GM18861 (cell line): ENCODE results near the gene STT3B.
A peak's percentile ranks its signal among the peaks of the same experiment; 100 is the strongest.
"Not testable (repeated sequence)": the region's sequence is repeated elsewhere in the genome, so short reads cannot be mapped to it uniquely, and the experiment has no call there.

ENCODE experiments used
- ATAC-seq: cut with Tn5 transposase; IDR thresholded peaks from one replicate; pipeline ENCODE4 v1.9.1; 2021; ENCODE audit not compliant: unreplicated experiment

STT3B gene

DNA sequence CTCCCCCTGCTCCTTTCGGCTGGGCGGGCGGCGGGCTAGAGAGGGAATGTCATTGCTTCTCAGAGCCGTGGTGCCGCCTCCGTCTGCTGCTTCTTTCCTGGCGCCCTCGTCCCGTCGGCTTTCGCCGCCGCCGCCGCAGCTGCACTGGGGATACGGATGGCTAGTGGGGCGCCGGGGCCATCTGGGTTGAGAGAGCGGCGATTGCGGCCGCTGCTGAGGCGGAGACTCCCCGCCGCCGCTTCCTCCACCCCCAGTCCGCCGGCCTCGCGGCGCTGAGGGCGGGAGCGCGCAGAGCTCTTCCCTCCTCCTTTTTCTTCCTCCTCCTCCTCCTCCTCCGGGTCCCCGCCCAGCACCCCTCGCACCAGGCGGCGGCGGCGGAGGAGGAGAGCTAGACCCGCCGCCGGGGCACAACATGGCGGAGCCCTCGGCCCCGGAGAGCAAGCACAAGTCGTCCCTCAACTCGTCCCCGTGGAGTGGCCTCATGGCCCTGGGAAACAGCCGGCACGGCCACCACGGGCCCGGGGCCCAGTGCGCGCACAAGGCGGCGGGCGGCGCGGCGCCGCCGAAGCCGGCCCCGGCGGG, at the start of gene STT3B:
Gene STT3B, plus strand, starts transcription at position 339 of the 582 bp plus-strand sequence. Its CDS starts 74 bp downstream, at position 413.
- peak; percentile 39 for ATAC-seq

DNA sequence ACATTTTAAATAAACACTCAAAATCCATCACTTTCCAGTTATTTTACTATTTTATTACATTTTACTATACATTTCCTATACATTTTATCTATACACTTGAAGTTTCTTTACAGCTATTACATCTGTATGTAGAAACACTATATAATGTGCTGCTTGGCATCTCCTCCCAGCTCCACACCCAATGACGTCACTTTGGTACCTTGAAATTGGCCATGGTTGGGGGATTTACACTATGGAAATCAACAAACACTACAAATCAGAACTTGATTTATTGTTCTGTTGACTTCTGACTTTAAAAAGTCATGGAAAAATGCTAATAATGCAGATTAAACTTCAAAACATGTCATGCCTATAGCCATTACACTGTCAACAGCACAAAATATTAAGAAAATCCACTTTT, 48.9 kb upstream of the STT3B start:
- no peak for ATAC-seq

DNA sequence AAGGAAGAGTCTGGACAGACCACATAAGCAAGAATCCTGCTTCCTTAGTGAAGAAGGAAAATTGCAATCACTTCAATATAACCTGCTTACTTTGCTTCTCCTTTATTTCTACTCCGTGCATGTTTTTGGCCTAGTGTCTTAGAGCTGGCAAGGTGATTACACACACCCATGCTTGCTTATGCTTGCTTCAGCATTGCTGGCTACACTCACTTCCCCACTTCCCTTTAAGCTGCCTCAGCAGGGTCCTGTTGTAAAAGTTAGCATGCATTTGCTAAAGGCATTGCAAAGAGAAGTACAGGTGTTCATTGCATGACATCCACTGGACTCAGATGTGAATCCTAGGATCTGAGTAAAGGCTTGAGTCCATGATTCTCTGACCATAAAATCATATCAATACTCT, 47.5 kb upstream of the STT3B start:
- no peak for ATAC-seq

DNA sequence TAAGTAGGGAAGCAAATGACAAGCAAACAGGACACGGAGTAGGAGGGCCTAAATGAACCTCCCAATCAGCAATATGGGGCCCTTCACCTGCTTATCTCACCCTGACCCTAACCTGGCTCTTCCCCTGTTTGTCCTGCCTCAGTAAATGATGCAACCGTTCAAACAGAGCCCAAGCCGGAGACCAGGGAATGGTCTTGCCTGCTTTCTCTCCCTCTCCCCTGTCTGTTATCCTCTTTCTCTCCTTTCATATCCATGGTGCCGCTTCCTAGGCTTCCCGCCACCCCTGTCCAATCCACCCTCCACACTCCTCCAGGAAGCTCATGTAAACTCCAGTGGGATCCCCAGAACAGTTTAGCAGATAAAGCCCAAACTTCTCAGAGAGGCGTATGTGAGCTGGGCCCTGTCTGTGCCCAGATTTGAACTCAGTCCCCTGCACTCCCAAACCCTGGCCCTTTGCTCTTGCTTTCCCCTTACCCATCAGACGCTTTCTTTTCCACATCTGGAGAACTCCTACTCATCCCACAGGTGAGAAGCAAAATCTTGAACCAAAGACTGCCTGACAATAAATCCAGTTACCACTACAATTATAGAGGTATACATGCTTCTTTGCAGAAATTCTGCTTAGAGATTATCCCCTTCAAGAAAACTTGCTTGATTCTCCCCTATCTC, 45.7 kb upstream of the STT3B start:
- no peak for ATAC-seq

DNA sequence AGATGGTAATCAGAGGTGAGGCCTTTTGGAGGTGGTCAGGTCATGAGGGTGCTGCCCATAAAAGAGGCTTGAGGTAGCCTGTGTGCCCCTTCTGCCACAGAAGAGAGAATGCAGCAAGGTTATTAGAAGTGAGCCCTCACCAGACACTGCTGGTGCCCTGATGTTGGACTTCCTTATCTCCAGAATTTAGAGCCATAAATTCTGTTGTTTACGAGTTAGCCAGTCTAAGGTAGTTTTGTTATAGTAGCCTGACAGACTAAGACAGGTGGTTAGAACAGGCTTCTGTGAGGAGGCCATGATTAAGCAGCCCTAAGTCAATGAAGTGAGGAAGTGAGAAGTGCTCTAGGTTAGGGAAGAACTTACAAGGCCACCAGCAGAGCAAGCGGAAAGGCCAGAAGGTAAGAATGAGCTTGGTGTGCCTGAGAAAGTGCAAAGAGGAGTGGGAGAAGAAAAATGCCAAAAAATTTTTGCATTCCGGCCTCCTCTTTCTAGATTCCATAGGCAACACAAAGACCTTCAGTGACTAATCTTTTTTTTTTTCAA, 44.2 kb upstream of the STT3B start:
- ATAC-seq = no peak

DNA sequence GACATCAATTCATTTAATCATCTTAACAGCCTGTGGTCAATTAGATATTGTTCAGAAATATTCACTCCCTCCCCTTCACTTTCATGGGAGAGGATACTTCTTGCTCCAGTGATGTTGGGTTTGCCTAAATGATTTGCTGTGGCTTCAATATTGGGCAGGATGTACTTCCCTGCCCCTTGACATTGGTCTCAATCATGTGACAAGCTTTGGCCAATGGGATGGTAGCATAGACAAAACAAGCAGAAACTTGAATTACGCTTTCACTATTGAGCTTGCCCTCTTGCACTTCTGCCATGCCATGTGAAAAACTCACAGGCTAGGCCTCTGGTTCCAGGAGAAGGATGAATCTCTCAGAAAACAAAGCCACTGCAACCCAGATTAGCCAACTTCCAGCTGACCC, 42.2 kb upstream of the STT3B start:
- ATAC-seq = no peak

DNA sequence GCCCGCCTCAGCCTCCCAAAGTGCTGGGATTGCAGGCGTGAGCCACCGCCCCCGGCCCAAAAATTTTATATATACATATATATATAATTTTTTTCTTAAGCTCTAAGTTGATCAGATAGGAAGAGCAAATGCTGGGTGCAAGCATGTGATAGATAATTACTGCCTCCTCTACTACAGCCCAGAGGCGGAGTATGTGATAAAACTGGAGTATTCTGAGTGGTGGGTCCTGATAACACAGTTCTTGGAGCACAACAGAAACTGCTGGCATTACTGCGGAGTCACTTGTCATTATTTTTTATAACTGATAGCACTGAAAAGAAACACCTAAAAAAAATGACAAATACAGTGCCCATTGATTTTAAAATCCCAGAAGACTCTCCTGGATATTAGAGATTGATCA, 41.1 kb upstream of the STT3B start:
- ATAC-seq = no peak

DNA sequence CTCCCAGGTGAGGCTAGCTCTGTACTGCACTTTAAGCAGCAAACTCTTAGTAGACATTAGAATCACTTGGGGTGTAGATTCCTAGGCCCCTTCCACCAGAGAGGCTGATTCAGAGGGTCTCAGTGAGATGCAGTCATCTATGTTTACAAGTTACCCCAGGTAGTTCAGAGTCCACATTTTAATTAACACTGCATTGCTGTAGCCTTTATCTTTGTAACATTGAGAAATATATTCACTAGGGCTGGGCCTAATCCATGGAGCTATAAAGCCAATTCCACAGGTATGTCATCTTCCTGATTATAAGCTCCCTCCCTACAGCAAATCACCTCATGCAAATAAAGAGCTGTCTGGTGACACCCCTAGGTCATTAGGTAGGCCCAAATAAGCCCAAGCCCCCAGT, 39.6 kb upstream of the STT3B start:
- no peak for ATAC-seq

DNA sequence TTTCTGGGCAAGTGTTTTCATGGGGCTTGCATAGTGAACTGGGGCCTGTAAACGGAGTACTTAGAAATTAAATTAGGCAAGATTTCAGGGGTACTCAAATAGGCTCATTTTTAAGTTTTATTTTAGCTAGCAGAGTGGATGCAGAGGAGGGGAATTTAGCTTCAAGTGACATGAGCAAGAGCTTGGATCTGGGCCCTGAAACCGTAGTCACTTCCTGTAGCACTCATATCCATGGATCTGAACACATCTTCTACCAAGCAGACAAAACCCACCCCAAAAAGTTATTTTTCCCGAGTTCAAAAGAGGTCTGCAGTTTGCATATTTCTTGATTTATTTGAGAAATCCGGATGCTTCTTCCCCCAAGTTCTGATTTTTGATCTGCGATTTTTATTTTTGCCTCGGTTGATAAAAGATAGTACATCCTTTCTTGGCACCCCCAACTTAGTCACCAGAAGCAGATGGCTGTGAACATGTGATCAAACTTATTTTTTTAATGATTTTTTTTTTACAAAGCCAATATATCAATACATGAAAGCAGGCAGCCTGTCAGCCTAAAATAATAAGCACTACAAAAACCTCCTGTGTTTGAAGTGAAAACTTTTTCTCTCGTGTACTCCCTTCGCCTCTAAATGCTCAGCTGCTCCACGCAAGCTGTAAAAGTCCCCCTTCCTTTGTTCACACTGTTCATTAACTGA, 36.6 kb upstream of the STT3B start:
- no peak for ATAC-seq

DNA sequence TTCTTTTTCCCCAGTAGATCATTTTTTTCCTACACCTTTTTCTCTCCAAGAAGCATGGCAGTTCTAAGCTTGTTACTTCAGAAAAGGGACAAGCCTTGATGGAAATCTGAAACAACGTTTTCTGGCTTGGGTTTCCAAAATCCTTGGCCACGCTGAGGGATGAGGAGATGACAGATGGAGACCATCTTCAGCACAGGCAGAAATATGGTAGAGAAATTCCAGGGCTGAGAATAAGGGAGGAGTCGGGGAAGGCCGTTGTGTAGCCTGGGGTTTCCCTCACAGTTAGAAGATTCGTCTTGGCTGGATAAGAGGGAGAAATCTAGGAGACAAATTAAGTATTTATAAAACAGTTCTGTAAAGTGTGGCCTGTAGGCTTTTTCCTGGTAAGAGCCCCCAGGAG, 33.9 kb upstream of the STT3B start:
- no peak for ATAC-seq

DNA sequence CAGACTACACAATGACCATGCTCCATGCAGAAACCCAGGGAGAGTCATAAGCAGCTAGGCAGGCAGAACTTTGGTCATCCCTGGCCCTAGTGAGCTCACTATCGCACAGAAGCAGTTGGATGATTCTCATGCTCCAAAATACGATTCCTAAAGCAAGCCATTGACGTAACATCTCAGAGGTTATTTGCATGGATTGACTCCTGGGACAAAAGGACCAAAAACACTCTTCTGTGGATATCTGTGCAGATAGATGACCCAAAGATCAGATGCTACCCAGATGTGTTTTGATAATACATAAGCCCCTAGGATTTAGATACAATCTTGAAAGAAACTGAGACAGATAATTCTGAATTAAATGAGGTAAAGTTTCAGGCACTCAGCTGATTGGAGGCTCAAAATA, 33.4 kb upstream of the STT3B start:
- ATAC-seq = no peak

DNA sequence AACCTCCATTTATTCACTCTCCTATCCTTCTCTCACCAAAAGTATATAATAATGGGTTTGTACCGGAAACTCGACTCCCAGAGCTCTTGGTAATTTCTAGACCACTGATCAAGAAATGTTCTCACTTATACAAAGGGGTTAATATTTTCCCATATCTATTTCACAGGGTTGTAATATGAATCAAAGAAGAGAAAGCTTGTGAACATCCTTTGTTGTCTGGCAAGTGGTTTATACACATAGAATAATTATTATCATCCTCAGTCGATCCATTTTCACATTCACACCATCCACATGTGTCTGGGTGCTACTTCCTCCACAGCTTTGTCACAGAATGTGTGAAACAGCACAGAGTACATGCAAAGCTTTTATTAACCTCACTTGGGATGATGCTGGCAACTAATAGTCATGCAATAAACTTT, 29.9 kb upstream of the STT3B start:
- ATAC-seq = no peak

DNA sequence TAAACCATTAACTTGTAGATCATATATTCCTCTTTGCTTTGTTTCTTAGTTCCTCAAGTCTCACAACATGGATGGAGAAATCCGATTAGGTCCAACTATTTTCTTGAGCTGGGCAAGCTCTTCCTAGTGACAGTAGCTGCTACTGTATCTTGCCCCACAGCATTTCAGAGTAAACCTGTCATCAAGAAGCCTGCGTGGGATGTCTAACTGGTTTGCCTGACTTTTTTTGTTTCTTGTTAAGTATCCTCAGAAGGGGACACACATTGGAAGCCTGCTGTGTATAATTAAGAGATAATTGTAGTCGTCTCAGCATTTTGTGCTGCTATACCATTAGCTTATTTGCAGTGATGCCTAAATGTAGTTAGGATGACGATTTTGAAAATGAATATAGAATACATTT, 29.3 kb upstream of the STT3B start:
- no peak for ATAC-seq

DNA sequence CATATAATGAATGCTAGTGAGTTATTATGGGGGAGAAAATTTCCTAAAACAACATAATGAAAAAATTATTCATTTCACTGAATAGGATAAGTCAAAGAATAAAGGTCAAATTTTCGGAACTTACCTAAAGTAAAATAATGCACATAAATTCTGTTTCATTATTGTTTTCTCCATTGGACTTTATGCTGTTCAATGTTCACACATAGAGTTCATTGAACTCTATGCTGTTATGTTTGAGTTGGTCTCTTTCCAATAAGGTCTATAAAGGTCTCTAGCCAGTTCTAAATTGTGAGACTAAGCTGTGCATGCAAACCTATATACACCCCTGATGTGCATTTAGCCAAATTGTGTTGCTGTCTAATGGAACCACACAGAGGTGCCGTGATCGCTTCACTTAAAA, 28.5 kb upstream of the STT3B start:
- ATAC-seq = no peak

DNA sequence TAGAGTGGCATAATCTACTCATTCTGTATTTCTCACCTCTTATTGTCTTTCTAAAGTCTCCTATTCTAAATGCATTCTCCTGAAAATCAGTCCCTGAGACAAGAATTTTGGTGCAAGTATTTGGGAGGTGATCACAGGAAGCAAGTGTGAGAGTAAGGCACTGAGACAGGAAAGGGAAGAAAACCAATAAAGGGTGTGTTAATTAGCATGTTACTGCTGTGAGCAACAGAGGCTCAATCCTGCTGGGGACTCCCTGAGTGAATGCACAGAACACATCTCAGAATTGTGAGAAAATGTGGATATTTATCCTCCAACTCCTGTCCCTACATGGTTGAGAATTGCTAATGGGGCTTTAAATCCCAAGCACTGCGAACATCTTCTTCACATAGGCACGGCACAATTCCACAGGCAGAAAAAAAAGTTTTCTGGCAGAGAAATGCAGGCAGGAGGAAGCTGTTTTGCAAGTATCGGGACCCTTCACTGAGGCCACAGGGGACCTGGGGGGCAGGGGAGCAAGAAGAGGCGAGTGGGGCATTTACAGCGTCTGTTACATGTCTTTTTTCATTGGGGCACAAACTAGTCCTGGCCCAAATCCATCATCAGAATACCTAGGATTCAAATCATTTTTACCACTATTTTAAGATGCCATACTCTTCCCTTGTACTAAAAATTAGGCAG, 27.2 kb upstream of the STT3B start:
- no peak for ATAC-seq

DNA sequence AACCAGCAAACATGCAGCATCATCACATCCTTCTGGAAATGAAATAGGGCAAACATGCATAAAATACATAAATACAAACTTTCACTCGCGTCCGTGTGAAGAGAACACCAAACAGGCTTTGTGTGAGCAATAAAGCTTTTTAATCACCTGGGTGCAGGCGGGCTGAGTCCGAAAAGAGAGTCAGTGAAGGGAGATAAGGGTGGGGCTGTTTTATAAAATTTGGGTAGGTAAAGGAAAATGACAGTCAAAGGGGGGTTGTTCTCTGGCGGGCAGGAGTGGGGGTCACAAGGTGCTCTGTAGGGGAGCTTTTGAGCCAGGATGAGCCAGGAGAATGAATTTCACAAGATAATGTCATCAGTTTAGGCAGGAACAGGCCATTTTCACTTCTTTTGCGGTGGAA, 26.2 kb upstream of the STT3B start:
- not testable (repeated sequence) for ATAC-seq

DNA sequence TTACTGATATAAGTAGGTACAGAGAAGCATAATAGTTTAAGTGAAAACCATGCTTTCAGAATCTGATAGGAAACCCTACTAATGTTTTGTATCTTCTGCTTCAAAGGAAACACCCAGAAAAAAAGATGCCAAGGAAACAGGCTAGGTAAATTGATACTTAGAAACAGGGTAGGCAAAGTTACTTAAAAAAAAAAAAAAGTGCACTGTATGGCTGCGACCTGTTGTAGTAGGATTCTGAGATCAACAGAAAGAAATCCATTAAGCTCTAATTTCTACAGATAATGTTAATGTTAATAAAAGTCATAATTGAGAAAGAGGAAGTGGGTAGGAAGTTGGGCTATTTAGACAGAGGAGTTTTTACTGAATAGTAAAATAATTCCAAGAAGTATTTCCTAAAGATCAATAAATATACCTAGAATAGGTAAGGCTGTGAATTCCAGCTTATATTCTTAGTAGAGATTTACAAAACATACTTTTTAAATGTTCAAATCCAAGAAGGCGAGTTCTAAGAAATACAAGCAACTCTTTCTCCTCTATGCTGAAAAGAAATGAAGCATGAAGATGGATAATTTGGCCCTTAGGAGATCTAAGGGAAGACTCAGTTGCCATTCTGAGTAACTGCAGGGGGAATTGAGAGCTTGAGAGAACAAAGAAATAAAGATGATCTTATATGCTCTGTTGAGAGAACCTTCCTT, 24.1 kb upstream of the STT3B start:
- ATAC-seq = no peak

DNA sequence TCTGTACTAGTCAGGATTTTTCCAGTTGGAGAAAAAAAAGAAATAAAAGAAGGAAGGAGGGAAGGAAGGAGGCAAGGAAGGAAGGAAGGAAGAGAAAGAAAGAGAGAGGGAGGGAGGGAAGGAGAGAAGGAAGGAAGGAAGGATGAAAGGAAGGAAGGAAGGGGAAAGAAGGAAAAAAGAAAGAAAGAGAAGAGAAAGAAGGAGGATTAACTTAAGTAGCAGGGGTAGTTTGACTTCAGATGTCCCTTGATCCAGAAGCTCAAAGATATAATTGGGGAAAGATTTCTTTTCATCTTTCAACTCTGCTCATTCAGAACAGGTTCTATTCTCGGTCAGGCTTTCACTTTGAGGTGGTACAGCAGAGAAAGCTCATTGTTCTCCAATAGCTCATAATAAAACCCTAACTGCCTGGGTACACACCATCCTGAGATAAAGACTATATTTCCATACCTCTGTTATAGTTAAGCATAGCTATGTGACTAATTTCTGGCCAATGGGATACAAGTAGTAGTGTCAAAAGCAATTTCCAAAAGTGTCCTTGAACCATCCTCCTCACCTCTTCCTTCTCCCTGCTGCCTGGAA, 23.5 kb upstream of the STT3B start:
- ATAC-seq = no peak

DNA sequence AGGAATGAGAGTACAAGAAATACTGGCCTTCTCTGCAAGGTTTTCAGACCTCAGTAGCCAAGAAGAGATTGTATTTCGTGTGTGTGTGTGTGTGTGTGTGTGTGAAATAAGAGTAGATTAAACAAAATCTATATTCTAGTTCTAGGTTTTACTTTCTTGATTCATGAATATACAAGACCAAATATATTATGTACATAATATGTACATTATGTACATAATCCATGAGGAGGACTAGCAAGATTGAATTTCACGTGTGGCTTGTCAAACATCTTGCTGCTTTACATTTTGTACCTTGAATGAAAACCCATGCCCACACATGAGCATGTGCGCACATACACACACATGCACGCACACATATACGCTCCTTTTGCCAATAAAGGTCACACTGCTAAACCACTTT, 18.2 kb upstream of the STT3B start:
- no peak for ATAC-seq

DNA sequence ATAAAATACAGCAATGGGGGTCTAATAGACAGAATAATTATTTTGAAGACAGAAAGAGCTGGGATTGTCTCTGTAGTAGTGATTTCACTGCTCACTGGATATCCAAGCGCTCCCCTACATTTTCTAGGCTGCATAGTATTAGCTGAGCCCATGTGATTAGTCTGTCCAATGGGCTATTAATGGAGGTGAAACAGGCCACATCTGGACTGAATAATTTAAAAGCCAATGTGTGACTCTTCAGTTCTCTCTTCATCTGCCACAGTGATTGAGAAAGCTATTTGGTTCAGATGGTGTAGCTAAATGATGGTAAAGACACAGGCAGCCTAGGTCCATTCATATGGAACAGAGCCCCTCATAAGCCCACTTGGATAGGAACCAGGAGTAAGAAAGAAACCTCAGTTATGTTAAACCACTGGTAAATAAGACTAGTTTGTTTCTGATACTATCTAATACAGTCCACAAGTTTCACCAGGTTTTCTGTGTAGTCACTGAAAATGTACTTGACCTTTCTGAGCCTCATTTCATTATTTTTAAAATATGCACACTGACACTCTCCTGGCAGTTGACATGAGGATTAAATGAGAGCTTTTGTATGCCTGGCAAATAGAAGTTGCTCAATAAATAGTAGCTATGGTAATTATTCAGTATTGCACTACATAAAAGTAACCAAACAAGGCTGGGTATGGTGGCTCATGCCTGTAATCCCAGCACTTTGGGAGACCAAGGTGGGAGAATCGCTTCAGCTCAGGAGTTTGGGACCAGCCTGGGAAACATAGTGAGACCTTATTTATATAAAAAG, 17.0 kb upstream of the STT3B start:
- no peak for ATAC-seq
